Activated CD4-positive, alpha-beta T cell treated with anti-CD3 and anti-CD28 coated beads, Interleukin-2, amount 10 ng/mL, durations not matched to agents 24 days and 14 days (primary cell): ENCODE measurements around the gene UNC5B. TPM values are rescaled to one million over a fixed set of nuclear protein-coding genes. Genes with fewer than 3 reads are reported as not detected.

Experiments used
- DNase-seq: peaks from one replicate; pipeline ENCODE4 v3.0.0; 2022
- H3K27ac Mint-ChIP-seq: one replicate; pipeline ENCODE4 v1.8.0; 2022; ENCODE audit warnings: mild to moderate bottlenecking, mixed read lengths
- H3K27me3 Mint-ChIP-seq: one replicate; pipeline ENCODE4 v1.8.0; 2022; ENCODE audit warnings: mixed read lengths
- H3K36me3 Mint-ChIP-seq: one replicate; pipeline ENCODE4 v1.8.0; 2022; ENCODE audit warnings: low read depth, mild to moderate bottlenecking, mixed read lengths
- H3K4me1 Mint-ChIP-seq: one replicate; pipeline ENCODE4 v1.8.0; 2021; ENCODE audit warnings: mixed read lengths
- H3K4me3 Mint-ChIP-seq: one replicate; pipeline ENCODE4 v1.8.0; 2022; ENCODE audit warnings: mild to moderate bottlenecking, moderate library complexity, mixed read lengths
- H3K9me3 Mint-ChIP-seq: one replicate; pipeline ENCODE4 v1.8.0; 2021; ENCODE audit warnings: mixed read lengths
- intact Hi-C: fragments of 100-400 bp; cut with micrococcal nuclease; formaldehyde crosslinking; loops from one replicate; pipeline ENCODE4 v1.15.1; 2023
- total RNA-seq: library from RNA; stranded (reverse); gene quantifications from 2 replicates; pipeline ENCODE4 v1.2.3, GENCODE V29; 2022

Gene UNC5B
- total RNA-seq, 1 donor from 2014 or later = 0.14 TPM

- intact Hi-C loops = no loop called here
- Mint-ChIP-seq H3K9me3 (no peaks in the 10 kb centered on the region), H3K36me3 (no peaks in the 10 kb centered on the region), H3K4me3 (no peak overlapping the region), H3K27me3 (peaks cover 5% of the 10 kb centered on the region), H3K4me1 (no peaks in the 10 kb centered on the region), H3K27ac (no peak overlapping the region)
- DNase-seq = no peak
These were observed 31.5 kb downstream of the UNC5B start for GRCh38 chr10:71243756-71244395.

- Mint-ChIP-seq H3K4me1 (no peaks in the 10 kb centered on the region), H3K27ac (no peak overlapping the region), H3K4me3 (no peak overlapping the region), H3K9me3 (no peaks in the 10 kb centered on the region), H3K27me3 (peaks cover 5% of the 10 kb centered on the region), H3K36me3 (no peaks in the 10 kb centered on the region)
- no peak for DNase-seq
- intact Hi-C loops = no loop called here
These were observed 32.4 kb downstream of the UNC5B start for GRCh38 chr10:71244431-71245419.

- peaks cover 5% of the 10 kb centered on the region for H3K27me3 Mint-ChIP-seq
- intact Hi-C loops = no loop called here
- no peaks in the 10 kb centered on the region for H3K9me3 Mint-ChIP-seq
- H3K4me1 Mint-ChIP-seq = no peaks in the 10 kb centered on the region
- H3K27ac Mint-ChIP-seq = no peak overlapping the region
- no peak for DNase-seq
- H3K36me3 Mint-ChIP-seq = no peaks in the 10 kb centered on the region
- no peak overlapping the region for H3K4me3 Mint-ChIP-seq
These were observed 33.3 kb downstream of the UNC5B start for GRCh38 chr10:71245420-71246325.

GRCh38 chr10:71246591-71247413 is 34.4 kb downstream of the UNC5B start:
- Mint-ChIP-seq H3K4me1 (no peaks in the 10 kb centered on the region), H3K27me3 (peaks cover 5% of the 10 kb centered on the region), H3K36me3 (no peaks in the 10 kb centered on the region), H3K9me3 (no peaks in the 10 kb centered on the region), H3K4me3 (no peak overlapping the region), H3K27ac (no peak overlapping the region)
- intact Hi-C loops = no loop called here
- DNase-seq = no peak

- DNase-seq = no peak
These were observed 35.0 kb downstream of the UNC5B start for GRCh38 chr10:71247414-71247705.

GRCh38 chr10:71247804-71248203 is 35.4 kb downstream of the UNC5B start:
- Mint-ChIP-seq H3K4me3 (no peak overlapping the region), H3K27ac (no peak overlapping the region), H3K27me3 (peaks cover 5% of the 10 kb centered on the region), H3K36me3 (no peaks in the 10 kb centered on the region), H3K9me3 (no peaks in the 10 kb centered on the region), H3K4me1 (no peaks in the 10 kb centered on the region)
- intact Hi-C loops = no loop called here
- no peak for DNase-seq

More at GRCh38 chr10:71247414-71247705, 35.0 kb downstream of the UNC5B start:
- no peak overlapping the region for H3K27ac Mint-ChIP-seq
- no peaks in the 10 kb centered on the region for H3K36me3 Mint-ChIP-seq
- H3K9me3 Mint-ChIP-seq = no peaks in the 10 kb centered on the region
- H3K4me1 Mint-ChIP-seq = no peaks in the 10 kb centered on the region
- intact Hi-C loops = no loop called here
- no peak overlapping the region for H3K4me3 Mint-ChIP-seq
- H3K27me3 Mint-ChIP-seq = peaks cover 5% of the 10 kb centered on the region

GRCh38 chr10:71248210-71248609 is 35.8 kb downstream of the UNC5B start:
- intact Hi-C loops = no loop called here
- Mint-ChIP-seq H3K27me3 (peaks cover 5% of the 10 kb centered on the region), H3K36me3 (no peaks in the 10 kb centered on the region), H3K4me1 (no peaks in the 10 kb centered on the region), H3K27ac (no peak overlapping the region), H3K4me3 (no peak overlapping the region), H3K9me3 (no peaks in the 10 kb centered on the region)
- no peak for DNase-seq

GRCh38 chr10:71249996-71250395 is 37.6 kb downstream of the UNC5B start:
- DNase-seq = no peak
- H3K4me3 Mint-ChIP-seq = no peak overlapping the region
- H3K9me3 Mint-ChIP-seq = no peaks in the 10 kb centered on the region
- intact Hi-C loops = no loop called here
- peaks cover under 1% of the 10 kb centered on the region for H3K27me3 Mint-ChIP-seq
- no peak overlapping the region for H3K27ac Mint-ChIP-seq
- H3K4me1 Mint-ChIP-seq = no peaks in the 10 kb centered on the region
- H3K36me3 Mint-ChIP-seq = no peaks in the 10 kb centered on the region

GRCh38 chr10:71250405-71250804 is 38.0 kb downstream of the UNC5B start:
- Mint-ChIP-seq H3K9me3 (no peaks in the 10 kb centered on the region), H3K4me3 (no peak overlapping the region), H3K36me3 (no peaks in the 10 kb centered on the region), H3K4me1 (no peaks in the 10 kb centered on the region), H3K27ac (no peak overlapping the region), H3K27me3 (no peaks in the 10 kb centered on the region)
- intact Hi-C loops = no loop called here
- DNase-seq = no peak

- Mint-ChIP-seq H3K27ac (no peak overlapping the region), H3K4me3 (no peak overlapping the region), H3K36me3 (no peaks in the 10 kb centered on the region), H3K27me3 (no peaks in the 10 kb centered on the region), H3K9me3 (no peaks in the 10 kb centered on the region), H3K4me1 (no peaks in the 10 kb centered on the region)
- DNase-seq = no peak
- intact Hi-C loops = no loop called here
These were observed 38.5 kb downstream of the UNC5B start for GRCh38 chr10:71250842-71251241.

GRCh38 chr10:71251319-71251718 is 38.9 kb downstream of the UNC5B start:
- DNase-seq = no peak
- Mint-ChIP-seq H3K27me3 (no peaks in the 10 kb centered on the region), H3K27ac (no peak overlapping the region), H3K9me3 (no peaks in the 10 kb centered on the region), H3K36me3 (no peaks in the 10 kb centered on the region), H3K4me1 (no peaks in the 10 kb centered on the region), H3K4me3 (no peak overlapping the region)
- intact Hi-C loops = no loop called here

- Mint-ChIP-seq H3K4me1 (no peaks in the 10 kb centered on the region), H3K27ac (no peak overlapping the region), H3K4me3 (no peak overlapping the region), H3K36me3 (no peaks in the 10 kb centered on the region), H3K27me3 (peaks cover 2% of the 10 kb centered on the region), H3K9me3 (no peaks in the 10 kb centered on the region)
- no peak for DNase-seq
- intact Hi-C loops = no loop called here
These were observed 39.9 kb downstream of the UNC5B start for GRCh38 chr10:71252220-71252619.
